ENCODE results near the gene SUSD5. TPM values are rescaled to one million over a fixed set of nuclear protein-coding genes. Genes with fewer than 3 reads are reported as not detected.

Gene SUSD5
- total and polyA plus RNA-seq, 2 of the 13 experiments (the other 11 are each of a cell fraction or from before 2014, with no cell fraction given): not detected

DNA sequence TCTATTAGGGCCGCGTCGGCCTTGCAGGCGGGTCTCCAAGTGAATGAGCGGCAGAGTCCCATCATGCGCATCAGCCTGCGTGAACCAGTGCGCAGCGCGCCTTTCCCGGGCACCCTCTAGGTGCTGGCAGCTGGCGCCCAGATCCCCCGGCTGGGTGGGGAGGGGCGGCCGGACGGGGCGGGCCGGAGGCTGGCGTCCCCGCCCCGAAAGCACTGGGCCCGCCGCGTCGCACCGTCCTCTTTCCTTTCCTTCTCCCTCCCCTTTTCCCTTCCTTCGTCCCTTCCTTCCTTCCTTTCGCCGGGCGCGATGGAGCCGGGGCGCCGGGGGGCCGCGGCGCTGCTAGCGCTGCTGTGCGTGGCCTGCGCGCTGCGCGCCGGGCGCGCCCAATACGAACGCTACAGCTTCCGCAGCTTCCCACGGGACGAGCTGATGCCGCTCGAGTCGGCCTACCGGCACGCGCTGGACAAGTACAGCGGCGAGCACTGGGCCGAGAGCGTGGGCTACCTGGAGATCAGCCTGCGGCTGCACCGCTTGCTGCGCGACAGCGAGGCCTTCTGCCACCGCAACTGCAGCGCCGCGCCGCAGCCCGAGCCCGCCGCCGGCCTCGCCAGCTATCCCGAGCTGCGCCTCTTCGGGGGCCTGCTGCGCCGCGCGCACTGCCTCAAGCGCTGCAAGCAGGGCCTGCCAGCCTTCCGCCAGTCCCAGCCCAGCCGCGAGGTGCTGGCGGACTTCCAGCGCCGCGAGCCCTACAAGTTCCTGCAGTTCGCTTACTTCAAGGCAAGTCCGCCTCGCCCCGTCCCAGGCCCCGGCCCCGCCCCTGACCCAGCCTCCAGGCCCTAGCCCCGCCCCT lies 104.6 kb downstream of the SUSD5 start, which contains the start of gene CRTAP (continued):
- TF ChIP-seq, protein P1, sequence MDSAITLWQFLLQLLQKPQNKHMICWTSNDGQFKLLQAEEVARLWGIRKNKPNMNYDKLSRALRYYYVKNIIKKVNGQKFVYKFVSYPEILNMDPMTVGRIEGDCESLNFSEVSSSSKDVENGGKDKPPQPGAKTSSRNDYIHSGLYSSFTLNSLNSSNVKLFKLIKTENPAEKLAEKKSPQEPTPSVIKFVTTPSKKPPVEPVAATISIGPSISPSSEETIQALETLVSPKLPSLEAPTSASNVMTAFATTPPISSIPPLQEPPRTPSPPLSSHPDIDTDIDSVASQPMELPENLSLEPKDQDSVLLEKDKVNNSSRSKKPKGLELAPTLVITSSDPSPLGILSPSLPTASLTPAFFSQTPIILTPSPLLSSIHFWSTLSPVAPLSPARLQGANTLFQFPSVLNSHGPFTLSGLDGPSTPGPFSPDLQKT (CRISPR knock-in tag; IDR thresholded peaks at IDR 0.05; ENCODE audit: borderline replicate concordance): peak; percentile 57; the same call in 1 of the 2 replicates
- TF ChIP-seq SNAPC5 (CRISPR knock-in tag; IDR thresholded peaks at IDR 0.05; ENCODE audit: borderline replicate concordance) (peak; percentile 18; the same call in 1 of the 2 replicates), ZNF207 (IDR thresholded peaks at IDR 0.05; ENCODE audit: borderline replicate concordance) (no peak), CBFB (CRISPR knock-in tag; IDR thresholded peaks at IDR 0.05) (peak; percentile 34; the same call in 1 of the 2 replicates), ZNF558 (CRISPR knock-in tag; IDR thresholded peaks at IDR 0.05; ENCODE audit: borderline replicate concordance) (peak; percentile 84; the same call in 1 of the 2 replicates), HBP1 (CRISPR knock-in tag; IDR thresholded peaks at IDR 0.05; ENCODE audit: low read depth) (0 out of 2 replicates have a peak, but pooled peaks have one; percentile 14), NR2C2 (CRISPR knock-in tag; IDR thresholded peaks at IDR 0.05; ENCODE audit: borderline replicate concordance) (0 out of 2 replicates have a peak, but pooled peaks have one; percentile 49), REXO4 (CRISPR knock-in tag; IDR thresholded peaks at IDR 0.05; ENCODE audit: borderline replicate concordance) (no peak), ZKSCAN5 (CRISPR knock-in tag; IDR thresholded peaks at IDR 0.05) (no peak), ZNF800 (CRISPR knock-in tag; IDR thresholded peaks at IDR 0.05) (peak; percentile 64; the same call in 1 of the 2 replicates), CSRNP1 (CRISPR knock-in tag; IDR thresholded peaks at IDR 0.05) (peak; percentile 87), RFX1 (IDR thresholded peaks at IDR 0.05) (no peak), ZNF550 (CRISPR knock-in tag; IDR thresholded peaks at IDR 0.05; ENCODE audit: borderline replicate concordance) (peak; percentile 56; the same call in 1 of the 2 replicates), SNAI1 (CRISPR knock-in tag; IDR thresholded peaks at IDR 0.05; ENCODE audit: borderline replicate concordance) (no peak), ETV5 (CRISPR knock-in tag; IDR thresholded peaks at IDR 0.05; ENCODE audit: borderline replicate concordance) (peak; percentile 7)
- TF ChIP-seq, protein P2, sequence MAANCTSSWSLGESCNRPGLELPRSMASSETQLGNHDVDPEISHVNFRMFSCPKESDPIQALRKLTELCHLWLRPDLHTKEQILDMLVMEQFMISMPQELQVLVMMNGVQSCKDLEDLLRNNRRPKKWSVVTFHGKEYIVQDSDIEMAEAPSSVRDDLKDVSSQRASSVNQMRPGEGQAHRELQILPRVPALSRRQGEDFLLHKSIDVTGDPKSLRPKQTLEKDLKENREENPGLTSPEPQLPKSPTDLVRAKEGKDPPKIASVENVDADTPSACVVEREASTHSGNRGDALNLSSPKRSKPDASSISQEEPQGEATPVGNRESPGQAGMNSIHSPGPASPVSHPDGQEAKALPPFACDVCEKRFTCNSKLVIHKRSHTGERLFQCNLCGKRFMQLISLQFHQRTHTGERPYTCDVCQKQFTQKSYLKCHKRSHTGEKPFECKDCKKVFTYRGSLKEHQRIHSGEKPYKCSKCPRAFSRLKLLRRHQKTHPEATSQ (CRISPR knock-in tag; IDR thresholded peaks at IDR 0.05; ENCODE audit: borderline replicate concordance): 0 out of 2 replicates have a peak, but pooled peaks have one; percentile 22
- TF ChIP-seq, protein P3, sequence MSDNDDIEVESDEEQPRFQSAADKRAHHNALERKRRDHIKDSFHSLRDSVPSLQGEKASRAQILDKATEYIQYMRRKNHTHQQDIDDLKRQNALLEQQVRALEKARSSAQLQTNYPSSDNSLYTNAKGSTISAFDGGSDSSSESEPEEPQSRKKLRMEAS (IDR thresholded peaks at IDR 0.05): peak; percentile 82
